Endometrial microvascular endothelial cells (primary cell): ENCODE measurements around the gene NR1I2. TPM values are rescaled to one million over a fixed set of nuclear protein-coding genes. Genes with fewer than 3 reads are reported as not detected.

Experiments
- in situ Hi-C: cut with HindIII; loops from 2 replicates; pipeline ENCODE4 v1.10.0; 2017; ENCODE audit warnings: low sequenced_read_pairs, low pct_unique_long_range_greater_than_20kb; ENCODE audit errors: inconsistent ontology term
- total RNA-seq: library from RNA; depleted of rRNA; stranded (reverse); fragments of >200 nt; gene quantifications from one replicate; pipeline ENCODE4 v1.2.3, GENCODE V29; 2015; ENCODE audit errors: inconsistent ontology term

The NR1I2 gene
- total RNA-seq, 1 donor from 2014 or later = not detected

DNA sequence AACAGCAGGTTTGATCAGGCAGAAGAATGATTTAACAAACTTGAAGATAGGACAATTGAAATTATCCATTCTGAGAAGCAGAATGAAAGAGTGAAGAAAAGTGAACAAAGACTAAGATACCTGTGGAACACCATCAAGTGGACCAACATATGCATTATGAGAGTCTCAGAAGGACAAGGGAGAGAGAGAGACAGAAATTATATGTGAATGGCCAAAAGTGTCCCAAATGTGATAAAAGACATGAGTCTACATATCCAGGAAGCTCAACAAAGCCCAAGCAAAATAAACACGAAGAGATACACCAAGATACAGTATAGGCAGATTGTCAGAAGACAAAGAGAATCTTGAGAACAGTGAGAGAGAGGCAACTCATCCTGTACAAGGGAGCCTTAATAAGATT lies 5.6 kb upstream of the NR1I2 start:
- in situ Hi-C loops = no loop called here

DNA sequence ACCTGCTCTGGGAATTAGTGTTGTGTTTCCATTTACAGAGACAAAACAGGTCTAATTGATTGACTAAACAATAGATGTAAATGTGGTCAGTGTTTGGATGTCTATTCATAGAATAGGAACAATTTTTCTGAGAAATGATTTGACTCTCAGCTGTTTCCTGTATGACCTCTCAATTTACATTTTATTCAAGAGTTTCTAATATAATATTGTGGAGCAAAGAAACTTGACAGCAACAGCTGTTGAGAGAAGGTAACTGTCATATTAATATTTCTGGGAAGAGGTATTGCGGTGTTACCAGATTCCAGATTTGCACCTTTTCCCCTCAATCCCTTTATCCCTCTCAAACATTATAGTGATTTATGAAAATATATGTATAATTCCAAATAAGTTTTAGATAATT lies 3.7 kb upstream of the NR1I2 start:
- in situ Hi-C loops = no loop called here

DNA sequence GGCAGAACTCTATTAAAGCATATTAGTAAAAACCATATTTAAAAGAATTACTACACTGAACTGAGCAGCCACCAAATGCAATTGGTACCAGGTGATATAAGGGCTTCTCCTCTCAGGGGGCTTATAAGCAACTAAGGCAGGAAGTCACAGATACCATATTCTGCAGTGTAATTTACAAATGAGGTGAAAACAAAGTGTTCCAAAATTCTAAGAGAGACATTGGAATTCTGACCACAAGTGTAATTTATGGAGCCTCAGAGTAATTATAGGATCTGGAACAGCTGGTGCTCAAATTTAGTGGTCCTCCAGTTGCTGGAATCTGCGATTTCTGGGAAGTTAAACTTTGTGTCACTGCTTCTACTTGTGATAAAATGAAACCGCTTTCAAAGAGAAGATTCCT lies 3.1 kb upstream of the NR1I2 start:
- in situ Hi-C loops = no loop called here

DNA sequence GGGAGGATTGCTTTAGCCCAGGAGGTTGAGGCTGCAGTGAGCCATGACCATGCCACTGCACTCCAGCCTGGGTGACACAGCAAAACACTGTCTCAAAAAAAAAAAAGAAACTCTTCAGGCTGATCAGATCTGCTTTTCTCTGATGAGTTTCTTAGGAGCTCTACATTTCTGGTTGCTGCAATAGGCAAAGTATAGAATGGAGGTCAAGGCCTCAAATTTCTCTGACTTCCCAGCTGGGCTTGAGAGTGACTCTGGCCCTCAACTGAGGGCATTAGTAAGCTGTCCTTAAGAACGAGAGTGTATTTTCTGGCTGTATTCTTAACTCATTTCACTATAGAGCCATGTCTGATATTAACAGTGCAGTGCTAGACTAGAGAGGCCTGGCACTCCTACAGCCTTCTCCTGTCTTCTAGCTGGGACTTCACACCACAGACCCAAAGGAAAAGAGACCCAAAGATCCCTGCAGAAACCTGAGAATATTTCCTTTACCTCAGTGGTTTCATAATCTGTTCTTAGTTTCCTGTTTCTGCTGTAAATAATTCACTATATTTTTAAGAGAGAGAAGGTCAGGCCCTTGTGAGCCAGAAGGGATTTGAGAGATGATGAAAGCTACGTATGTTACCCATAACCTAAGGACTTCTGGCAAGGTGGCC lies 2.0 kb upstream of the NR1I2 start:
- in situ Hi-C loops = no loop called here

DNA sequence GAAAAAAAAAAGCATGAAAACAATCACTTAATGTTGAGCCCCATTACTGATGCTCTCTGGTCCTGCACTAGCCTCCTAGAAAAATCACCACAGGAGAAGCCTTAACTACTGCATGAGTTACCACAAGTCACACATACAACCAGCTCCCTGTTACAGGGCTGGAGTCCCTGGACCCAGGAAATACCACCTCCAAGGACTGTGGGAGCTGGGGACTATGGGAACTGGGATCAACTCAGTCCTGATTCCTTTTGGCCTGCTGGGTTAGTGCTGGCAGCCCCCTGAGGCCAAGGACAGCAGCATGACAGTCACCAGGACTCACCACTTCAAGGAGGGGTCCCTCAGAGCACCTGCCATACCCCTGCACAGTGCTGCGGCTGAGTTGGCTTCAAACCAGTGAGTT lies 559 bp downstream of the NR1I2 start:
- in situ Hi-C loops = no loop called here

DNA sequence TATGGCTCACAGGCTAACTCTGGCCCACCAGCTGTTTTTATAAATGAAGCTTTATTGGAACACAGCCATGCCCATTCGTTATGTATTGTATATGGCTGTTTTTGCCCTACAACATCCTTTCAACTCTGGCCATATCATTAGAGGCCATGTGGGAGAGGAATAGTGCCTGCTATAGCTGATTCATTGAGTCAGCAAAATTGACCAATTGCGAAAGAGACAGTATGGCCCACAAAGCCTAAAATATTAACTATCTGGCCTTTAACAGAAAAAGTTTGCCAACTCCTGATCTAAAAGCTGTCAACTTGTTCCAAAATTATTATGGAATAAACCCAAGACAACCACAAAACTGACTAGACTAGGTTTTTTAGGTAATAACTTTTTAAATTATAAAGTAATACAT lies 1.4 kb downstream of the NR1I2 start:
- in situ Hi-C loops = no loop called here

DNA sequence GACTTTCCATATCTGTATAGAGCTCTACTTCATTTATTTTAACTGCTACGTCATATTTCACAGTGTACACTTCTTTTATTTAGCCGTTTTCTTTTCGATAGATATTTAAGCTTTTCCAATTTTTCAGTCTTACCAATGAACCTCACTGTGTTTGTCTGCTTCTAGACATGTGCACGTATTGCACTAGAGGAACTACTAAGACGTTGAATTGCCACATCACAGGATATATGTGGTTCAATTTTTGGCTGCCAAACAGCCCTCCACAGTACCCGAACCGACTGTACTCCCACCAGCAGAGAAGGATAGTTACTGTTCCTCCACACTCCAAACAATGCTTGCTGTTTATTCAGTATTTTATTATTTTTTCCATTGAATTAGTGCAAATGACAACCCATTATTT lies 2.0 kb downstream of the NR1I2 start:
- in situ Hi-C loops = no loop called here

DNA sequence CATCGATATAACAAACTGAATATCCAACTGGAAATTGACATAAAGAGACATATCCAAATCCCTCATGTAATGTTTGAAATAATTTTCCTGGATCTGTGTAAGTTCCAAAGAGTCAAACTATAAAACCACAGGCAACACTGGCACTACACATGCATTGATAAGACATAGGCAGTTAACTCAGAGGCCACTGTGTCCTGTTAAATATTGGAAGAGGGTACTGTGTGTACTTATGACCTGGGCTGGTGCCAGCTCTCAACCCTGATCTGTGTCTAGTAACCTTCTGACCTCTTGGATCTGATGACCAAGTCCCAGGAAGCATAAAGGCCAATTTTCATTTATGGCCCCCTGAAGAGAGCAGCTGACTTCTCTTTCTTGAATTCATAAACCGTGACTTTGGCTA lies 4.5 kb downstream of the NR1I2 start:
- in situ Hi-C loops = no loop called here

DNA sequence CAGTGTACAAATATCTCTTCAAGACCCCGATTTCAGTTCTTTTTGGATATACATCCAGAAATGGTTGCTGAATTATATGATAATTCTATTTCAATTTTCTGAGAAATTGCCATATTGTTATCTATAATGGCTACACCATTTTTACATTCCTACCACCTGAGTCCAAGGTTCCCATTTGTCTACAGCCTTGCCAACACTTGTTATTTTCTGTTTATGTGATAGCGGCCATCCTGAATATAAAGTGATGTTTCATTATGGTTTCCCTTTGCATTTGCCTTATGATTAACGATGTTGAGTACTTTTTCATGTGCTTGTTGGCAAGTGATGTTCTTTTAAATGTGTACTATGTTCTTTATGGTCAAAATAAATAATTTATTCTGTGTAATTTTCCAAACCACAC lies 8.5 kb downstream of the NR1I2 start:
- in situ Hi-C loops = no loop called here

DNA sequence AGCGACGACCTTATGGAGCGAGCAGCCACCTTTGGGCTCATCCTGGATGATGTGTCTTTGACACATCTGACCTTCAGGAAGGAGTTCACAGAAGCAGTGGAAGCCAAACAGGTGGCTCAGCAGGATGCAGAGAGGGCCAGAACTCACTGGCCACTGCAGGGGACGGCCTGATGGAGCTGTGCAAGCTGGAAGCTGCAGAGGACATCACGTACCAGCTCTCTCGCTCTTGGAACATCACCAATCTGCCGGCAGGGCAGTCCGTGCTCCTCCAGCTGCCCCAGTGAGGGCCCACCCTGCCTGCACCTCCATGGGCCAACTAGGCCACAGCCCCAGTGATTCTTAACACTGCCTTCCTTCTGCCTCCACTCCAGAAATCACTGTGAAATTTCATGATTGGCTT lies 10.4 kb downstream of the NR1I2 start:
- in situ Hi-C loops = no loop called here

DNA sequence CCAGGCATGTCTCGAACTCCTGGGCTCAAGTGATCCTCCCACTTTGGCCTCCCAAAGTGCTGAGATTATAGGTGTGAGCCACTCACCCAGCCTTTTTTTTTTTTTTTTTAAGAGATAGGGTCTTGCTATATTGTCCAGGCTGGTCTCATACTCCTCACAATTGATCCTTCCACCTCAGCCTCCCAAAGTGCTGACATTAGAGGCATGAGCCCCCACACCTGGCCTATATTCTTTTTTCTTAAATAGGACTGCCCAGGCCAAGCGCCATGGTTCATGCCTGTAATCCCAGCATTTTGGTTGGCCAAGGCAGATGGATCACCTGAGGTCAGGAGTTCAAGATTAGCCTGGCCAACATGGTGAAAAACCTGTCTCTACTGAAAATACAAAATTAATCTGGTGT lies 12.5 kb downstream of the NR1I2 start:
- in situ Hi-C loops = no loop called here

DNA sequence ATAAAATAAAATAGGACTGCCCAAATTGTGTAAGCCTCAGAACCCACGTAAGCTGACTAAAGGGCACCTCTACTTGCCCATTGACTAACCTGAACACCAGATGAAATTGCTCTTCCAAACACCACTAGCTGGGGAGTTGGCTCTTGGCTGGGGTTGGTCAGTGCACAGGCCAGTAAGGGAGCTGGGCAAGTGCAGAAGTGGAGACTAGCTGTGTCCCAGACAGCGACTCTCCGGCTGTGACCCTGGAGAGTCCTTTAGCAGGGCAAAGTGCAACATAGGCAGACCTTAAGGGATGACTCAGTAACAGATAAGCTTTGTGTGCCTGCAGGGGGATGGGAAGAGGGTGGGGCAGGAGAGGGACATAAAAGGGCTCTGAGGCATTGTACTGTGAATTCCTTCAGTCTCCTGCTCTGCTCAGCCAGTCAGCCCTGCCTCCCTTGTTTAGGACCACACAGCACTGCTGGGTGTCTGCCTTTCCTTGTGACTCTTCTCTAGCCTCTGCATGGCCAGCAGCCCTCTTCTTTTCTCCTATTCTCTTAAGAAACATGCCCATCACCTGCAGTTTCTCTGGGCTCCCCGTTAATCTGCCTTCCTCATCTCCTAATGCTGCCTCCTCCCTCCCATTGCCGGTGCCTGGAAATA lies 13.2 kb downstream of the NR1I2 start:
- in situ Hi-C loops = no loop called here

DNA sequence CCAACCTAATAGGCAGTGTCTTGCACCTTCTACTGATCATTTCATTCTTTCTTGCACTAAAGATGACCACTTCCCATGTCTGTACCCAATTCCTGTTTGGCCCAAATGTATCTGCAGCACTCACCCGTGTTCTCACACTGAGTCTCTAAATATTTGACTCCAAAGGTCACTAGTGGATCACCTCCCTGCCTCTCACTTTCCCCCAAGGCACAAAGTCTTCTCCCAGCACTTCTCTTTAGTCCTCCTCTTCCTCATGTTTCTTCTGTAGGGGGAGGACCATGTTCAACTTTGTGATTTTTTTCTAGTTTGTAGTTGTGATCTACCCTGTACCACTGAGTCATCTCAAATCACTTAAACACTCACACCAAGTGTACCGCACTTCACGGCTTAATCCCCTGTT lies 13.9 kb downstream of the NR1I2 start:
- in situ Hi-C loops = no loop called here

DNA sequence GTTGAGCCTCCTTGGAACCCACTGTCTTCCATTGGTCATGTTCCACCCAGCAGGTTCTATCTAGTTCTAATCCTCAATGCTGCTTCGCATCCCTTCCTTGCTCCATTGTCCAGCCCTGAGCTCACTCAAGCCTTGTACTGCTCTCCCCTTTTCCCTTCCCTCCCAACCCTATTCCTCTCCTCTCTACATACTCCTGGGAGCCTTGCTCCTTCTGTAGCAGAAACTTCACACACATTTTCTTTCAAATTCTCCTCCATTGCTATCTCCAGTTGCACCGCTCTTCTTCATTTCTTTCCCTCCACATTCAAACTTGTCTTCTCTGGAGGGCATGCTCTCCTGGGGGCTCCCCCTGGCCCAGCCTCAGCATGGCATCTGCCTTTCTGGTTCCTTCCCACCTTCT lies 14.5 kb downstream of the NR1I2 start:
- in situ Hi-C loops = no loop called here

DNA sequence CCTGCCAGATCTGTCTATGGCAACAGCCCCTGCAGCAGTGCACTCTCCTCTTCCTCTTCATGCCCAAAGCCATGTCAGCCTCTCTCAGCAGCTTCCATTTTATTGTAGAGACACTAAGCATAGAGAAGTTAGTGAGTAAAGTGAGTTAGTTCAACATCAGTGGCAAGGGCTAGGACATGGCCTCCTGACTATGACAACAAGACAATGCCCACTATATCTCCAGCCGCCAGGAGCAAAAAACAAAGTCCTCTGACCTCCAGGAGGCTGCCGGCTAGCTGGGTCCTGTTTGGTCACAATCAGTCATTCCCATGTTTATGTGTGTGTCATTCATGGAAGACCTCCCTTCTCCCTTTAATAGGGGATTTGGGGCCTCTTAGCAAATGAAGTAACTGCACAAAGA lies 14.9 kb downstream of the NR1I2 start:
- in situ Hi-C loops = no loop called here

DNA sequence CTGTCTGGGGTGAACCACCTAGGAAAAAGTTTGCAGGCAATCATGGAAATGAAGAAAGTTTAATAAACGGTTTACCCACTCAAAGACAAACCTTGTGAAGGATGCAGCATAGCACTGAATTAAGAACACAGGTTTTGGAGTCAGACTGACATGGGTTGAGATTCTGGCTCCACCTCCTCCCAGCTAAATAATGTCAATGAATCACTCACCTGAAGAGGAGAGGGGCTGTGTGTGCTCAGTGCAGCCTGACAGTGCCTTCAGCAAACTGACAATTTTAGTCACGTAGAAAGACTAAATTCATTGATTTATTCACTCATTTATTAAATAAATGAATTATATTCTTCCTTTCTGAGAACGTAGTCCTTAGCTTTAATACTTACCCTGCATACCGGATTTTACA lies 18.9 kb downstream of the NR1I2 start:
- in situ Hi-C loops = no loop called here

DNA sequence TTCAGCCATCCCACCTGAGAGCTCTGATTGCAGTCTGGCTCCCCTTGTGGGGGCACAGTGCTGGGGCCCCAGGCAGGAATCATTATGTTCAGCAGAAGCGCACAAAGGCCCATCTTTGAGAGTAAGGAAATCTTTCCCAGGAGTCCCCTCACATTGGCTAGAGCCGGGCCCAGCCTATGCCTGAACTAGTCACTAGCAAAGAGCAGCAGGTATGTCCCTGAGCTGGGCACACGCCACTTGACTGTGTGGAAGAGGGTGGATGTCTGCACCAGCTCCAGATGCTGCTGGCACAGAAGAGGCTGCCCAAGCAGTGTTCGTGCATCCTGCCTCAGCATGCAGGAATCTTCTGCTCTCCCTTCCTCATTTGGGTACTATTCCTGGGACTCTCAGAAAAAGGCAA lies 26.3 kb downstream of the NR1I2 start:
- in situ Hi-C loops = no loop called here

DNA sequence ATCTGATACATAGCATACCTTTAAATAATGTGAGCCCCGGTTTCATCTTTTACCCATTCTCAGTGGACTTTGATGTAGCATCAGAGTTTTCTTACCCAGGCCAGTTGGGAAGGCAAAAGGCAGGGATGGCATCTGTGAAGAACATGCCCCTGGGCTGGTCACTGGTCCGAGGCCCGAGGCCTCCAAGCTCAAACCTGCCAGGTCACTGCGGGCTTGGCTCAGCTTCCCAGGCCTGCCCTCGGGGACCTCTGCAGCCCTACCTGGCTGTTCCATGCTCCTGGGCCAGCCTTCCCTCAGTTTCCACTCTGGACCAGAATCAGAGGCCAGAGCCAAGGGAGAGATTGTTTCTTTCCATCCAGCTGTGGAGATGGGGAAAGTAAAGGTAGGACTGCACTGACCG lies 26.9 kb downstream of the NR1I2 start:
- in situ Hi-C loops = no loop called here

DNA sequence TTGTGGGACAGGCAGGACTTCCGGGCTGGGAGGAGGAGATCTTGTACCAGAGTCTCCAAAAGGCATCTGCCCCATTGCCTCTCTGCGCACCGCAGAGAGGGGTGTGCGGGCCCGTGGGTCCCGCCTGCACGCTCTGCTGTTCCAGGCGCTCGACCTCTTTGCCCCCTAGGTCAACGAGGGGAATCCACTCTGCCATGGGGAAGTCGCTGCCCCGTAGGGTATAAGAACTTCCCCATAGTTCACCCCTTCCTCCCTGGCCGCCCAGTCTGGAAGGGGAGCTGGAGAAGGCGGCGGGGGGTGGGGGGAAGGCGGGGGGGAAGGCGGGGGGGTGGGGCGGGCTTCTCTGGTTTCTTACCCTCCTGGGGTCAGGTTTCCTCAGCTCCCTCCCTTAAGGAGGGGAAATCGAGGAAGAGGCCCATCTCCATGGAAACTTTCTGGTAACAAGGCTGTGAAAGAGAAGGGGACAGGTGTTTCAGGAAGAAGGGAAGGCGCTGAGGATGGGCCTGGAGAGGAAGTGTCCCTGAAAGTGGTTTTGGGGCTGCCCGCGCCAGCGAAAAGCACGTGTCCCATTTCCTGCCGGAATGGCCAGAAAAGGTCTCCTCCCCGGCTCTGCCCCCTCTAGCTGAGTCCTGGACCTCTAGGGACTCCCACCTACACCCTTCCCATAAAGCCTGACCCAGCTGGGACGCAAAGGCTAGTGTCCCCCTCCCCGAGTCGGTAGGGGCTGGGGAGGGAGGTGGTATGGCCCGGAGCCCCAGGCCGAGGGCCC lies 27.5 kb downstream of the NR1I2 start:
- in situ Hi-C loops = no loop called here

DNA sequence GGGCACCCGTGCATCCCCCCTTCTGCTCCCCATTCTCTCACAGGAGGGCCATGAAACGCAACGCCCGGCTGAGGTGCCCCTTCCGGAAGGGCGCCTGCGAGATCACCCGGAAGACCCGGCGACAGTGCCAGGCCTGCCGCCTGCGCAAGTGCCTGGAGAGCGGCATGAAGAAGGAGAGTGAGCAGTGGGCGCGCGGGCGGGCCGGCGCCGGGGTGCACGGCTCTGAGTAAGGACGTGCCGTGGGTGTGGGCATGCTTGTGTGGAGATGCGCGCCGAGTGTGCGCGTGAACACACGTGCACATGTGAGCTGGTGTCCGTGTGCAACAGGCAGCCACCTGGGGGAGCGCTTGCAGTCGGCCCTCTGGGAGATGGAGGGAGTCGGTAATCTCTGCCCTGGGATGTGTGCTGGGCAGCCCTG lies 28.1 kb downstream of the NR1I2 start:
- in situ Hi-C loops = no loop called here
